ENCODE results near the gene RADIL.

Gene RADIL

GRCh38 chr7:4894482-4894881 lies 11.0 kb upstream of the RADIL start (continued):
- TF ChIP-seq, protein P1, sequence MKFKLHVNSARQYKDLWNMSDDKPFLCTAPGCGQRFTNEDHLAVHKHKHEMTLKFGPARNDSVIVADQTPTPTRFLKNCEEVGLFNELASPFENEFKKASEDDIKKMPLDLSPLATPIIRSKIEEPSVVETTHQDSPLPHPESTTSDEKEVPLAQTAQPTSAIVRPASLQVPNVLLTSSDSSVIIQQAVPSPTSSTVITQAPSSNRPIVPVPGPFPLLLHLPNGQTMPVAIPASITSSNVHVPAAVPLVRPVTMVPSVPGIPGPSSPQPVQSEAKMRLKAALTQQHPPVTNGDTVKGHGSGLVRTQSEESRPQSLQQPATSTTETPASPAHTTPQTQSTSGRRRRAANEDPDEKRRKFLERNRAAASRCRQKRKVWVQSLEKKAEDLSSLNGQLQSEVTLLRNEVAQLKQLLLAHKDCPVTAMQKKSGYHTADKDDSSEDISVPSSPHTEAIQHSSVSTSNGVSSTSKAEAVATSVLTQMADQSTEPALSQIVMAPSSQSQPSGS (tag by site-specific recombination; IDR thresholded peaks at IDR 0.05; ENCODE audit: low read depth) = no peak
- no peak for TF ChIP-seq YY1 (tag by site-specific recombination; IDR thresholded peaks at IDR 0.05)

DNA sequence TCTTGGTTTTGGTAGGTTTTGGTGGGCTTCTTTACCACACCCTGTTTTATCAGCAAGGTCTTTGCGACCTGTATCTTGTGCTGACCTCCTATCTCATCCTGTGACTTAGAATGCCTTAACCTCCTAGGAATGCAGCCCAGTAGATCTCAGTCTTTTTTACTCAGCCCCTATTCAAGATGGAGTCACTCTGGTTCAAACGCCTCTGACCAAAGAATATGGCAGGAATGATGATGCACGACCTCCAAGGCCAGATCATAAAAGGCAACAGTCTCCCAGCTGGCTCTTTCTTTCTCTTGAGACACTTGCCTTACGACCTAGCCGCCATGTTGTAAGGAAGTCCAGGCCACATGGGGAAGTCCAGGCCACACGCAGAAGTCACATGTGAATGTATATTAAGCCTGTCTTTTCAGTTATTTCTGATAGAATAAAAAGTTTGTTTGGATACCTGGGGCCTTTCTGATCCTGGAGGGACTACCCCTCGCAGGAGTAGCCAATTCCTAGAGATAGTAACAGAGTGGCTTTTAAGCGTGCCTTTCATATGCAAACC lies 10.5 kb upstream of the RADIL start:
- TF ChIP-seq ZNF658 (tag by site-specific recombination; IDR thresholded peaks at IDR 0.05) (no peak), ZNF280C (tag by site-specific recombination; IDR thresholded peaks at IDR 0.05) (no peak), ZNF660 (tag by site-specific recombination; IDR thresholded peaks at IDR 0.05) (no peak), ZNF133 (tag by site-specific recombination; IDR thresholded peaks at IDR 0.05) (no peak), ZNF548 (tag by site-specific recombination; IDR thresholded peaks at IDR 0.05) (no peak), PRDM10 (tag by site-specific recombination; IDR thresholded peaks at IDR 0.05) (no peak), HOXD13 (CRISPR knock-in tag; IDR thresholded peaks at IDR 0.05; ENCODE audit: borderline replicate concordance) (no peak), ZBTB44 (tag by site-specific recombination; IDR thresholded peaks at IDR 0.05) (no peak), YY2 (tag by site-specific recombination; IDR thresholded peaks at IDR 0.05) (no peak), ZNF223 (tag by site-specific recombination; IDR thresholded peaks at IDR 0.05) (no peak), ZNF248 (tag by site-specific recombination; IDR thresholded peaks at IDR 0.05) (no peak), ZBTB1 (tag by site-specific recombination; IDR thresholded peaks at IDR 0.05) (no peak), SP3 (tag by site-specific recombination; IDR thresholded peaks at IDR 0.05) (no peak), OVOL3 (tag by site-specific recombination; IDR thresholded peaks at IDR 0.05) (no peak), ZNF169 (tag by site-specific recombination; IDR thresholded peaks at IDR 0.05) (no peak), REPIN1 (tag by site-specific recombination; IDR thresholded peaks at IDR 0.05; ENCODE audit: low read depth) (no peak), ZBTB6 (tag by site-specific recombination; IDR thresholded peaks at IDR 0.05) (no peak)
- TF ChIP-seq, protein P2, sequence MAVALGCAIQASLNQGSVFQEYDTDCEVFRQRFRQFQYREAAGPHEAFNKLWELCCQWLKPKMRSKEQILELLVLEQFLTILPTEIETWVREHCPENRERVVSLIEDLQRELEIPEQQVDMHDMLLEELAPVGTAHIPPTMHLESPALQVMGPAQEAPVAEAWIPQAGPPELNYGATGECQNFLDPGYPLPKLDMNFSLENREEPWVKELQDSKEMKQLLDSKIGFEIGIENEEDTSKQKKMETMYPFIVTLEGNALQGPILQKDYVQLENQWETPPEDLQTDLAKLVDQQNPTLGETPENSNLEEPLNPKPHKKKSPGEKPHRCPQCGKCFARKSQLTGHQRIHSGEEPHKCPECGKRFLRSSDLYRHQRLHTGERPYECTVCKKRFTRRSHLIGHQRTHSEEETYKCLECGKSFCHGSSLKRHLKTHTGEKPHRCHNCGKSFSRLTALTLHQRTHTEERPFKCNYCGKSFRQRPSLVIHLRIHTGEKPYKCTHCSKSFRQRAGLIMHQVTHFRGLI (tag by site-specific recombination; IDR thresholded peaks at IDR 0.05) = no peak
- H3K27ac ChIP-seq (ENCODE audit: extremely low read depth, low read depth, low read length) = no peak overlapping the region
- H3K9me3 ChIP-seq (ENCODE audit: control insufficient read depth, insufficient read depth, low read depth, low read length) = no peaks in the 10 kb centered on the region
- H3K4me1 ChIP-seq (ENCODE audit: control insufficient read depth, insufficient read depth, low read length) = no peaks in the 10 kb centered on the region
- H3K4me3 ChIP-seq (ENCODE audit: low read depth, low read length) = no peak overlapping the region
- H3K36me3 ChIP-seq (ENCODE audit: control insufficient read depth in 2 of 2, insufficient read depth in 1 of 2, low read length in 2 of 2) = no peaks in the 10 kb centered on the region
- ChIA-PET POLR2A (interaction anchor here (1.1 kb wide), 1 partner anchor 45 kb away, joined by 3 read pairs; no protein-coding TSS in a partner anchor), CTCF (interaction anchor here (0.6 to 1.5 kb wide), 3 partner anchors 8 to 16 kb away, joined by 3 to 6 read pairs (median 3); partner anchors contain the start of gene RADIL)
